NCI-H460 (cell line): ENCODE data around the gene TCTN3. TPM values are rescaled to one million over a fixed set of nuclear protein-coding genes. Genes with fewer than 3 reads are reported as not detected.
A peak's percentile ranks its signal among the peaks of the same experiment; 100 is the strongest.
"Not testable (repeated sequence)": the region's sequence is repeated elsewhere in the genome, so short reads cannot be mapped to it uniquely, and the experiment has no call there.

Experiments used
- DNase-seq: peaks from one replicate; pipeline ENCODE4 v3.0.0-alpha.2; 2016; ENCODE audit warnings: low read depth; ENCODE audit errors: extremely low read depth
- polyA plus RNA-seq: library from polyadenylated mRNA; depleted of rRNA; stranded (reverse); fragments of >200 nt; gene quantifications from 2 replicates; pipeline ENCODE4 v1.2.3, GENCODE V29; 2014; cell fraction: nucleus; rRNA removed
- total RNA-seq: library from RNA; depleted of rRNA; stranded (reverse); fragments of >200 nt; shearing (Covaris generic); gene quantifications from 2 replicates; pipeline ENCODE4 v1.2.3, GENCODE V29; 2014; rRNA removed

TCTN3 gene, protein sequence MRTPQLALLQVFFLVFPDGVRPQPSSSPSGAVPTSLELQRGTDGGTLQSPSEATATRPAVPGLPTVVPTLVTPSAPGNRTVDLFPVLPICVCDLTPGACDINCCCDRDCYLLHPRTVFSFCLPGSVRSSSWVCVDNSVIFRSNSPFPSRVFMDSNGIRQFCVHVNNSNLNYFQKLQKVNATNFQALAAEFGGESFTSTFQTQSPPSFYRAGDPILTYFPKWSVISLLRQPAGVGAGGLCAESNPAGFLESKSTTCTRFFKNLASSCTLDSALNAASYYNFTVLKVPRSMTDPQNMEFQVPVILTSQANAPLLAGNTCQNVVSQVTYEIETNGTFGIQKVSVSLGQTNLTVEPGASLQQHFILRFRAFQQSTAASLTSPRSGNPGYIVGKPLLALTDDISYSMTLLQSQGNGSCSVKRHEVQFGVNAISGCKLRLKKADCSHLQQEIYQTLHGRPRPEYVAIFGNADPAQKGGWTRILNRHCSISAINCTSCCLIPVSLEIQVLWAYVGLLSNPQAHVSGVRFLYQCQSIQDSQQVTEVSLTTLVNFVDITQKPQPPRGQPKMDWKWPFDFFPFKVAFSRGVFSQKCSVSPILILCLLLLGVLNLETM
- total RNA-seq = 48.2 and 55.1 TPM in 2 replicates
- 52.8 and 81.5 TPM in 2 replicates for polyA plus RNA-seq

DNA sequence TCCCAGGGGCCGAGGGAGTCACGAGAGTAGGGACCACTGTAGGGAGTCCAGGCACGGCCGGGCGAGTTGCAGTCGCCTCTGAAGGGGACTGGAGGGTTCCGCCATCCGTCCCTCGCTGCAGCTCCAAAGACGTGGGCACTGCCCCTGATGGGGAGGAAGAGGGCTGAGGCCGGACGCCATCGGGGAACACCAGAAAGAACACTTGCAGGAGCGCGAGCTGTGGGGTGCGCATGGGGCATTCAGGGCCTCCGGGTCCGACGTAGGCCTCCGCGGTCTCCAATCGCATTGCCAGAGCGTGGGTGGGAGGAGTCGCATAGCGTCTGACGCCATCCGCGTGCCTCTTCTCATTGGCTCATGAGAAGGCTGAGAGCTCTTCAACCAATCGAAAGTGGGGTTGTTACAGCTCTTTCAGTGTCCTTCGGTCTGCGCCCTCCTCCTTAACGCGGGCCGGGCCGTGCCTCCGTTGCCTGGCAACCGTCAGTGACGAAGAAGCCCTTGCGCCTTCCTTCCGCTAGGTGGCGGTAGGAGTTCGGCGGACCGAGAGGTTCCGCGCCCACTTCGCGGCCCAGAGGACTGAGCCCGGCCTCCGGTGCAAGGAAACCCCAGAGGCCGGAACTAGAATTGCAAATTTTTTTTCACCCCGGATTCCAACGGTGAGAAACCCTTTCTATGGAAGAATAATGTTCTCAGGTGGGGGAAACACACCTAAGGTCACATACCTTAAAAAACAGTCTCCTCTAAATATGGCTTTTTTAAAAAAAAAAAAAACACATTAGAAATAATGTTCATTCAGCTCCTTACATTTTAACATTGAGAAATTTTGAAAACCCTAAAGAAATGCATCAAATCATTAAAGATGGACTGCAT, at the start of gene TCTN3:
TCTN3 (minus strand) TSS at position 260 of the 867 bp plus-strand sequence; CDS start at position 232, 28 bp downstream.
- DNase-seq = peak; percentile 100

DNA sequence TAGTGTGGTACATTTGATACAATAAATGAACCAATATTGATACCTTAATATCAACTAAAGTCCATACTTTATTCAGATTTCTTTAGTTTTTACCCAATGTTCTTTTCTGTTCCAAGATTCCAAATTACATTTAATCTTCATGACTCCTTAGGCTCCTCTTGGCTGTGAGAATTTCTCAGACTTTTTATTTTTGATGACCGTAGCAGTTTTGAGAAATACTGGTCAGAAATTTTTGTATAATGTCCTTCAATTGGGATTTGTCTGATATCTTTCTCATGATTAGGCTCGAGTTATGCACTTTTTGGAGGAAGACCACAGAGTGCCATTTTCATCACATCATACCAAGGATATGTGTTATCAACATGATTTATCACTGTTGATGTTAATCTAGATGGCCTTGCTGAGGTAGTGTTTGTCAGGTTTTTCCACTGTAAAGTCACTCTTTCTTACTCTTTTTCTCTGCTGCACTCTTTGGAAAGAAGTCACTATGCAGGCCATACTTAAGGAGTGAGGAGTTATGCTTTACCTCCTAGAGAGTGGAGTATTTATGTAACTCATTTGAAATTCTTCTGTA, 49.3 kb upstream of the TCTN3 start:
- no peak for DNase-seq

DNA sequence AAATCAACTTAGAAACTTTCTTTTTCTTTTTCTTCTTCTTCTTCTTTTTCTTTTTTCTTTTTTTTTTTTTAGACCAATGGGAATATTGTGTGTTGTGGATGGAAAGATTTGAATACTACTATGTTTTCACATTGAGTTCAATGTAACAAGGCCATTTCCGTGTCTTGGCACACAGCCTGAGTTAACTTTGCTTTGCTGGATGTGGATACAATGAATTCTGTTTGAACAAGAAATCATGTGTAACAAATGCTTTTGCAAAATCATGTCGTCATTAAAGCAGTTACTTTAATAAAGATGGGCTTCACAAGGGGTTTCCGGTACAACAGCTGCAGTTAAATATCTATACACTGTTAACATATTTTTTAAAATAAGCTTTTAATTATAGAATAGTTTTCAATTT, 48.8 kb upstream of the TCTN3 start:
- DNase-seq = no peak

DNA sequence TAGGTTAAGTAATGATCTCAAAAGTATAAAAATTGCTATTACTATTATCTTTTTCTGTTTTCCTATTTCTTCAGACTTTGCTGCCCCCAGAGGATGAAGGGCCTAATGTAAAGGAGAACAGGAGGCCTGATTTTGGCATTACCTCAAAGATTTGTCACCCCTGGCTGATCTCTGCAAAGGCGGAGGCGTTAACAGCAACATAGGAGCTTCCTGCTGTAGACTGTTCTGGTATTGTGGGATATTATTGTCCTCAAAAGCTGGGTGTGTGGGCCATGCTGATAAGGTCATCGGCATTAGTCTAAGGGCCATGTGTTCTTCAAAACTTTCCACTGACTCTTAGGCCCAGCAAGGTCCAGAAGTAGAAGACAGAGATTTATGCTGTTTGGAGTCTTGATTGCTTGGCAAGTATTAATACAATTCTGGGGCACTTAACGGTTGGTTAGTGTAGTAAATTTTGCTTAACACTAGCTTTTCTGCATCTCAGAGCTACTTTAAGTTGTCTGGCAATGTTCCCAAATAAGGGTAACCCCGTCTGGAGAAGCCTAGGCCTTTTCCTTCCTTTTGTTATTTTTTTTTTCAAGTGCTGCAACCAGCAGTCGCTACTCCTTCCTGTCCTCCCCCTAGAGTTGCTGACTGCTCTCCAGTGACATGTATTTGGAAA, 48.2 kb upstream of the TCTN3 start:
- DNase-seq = no peak

DNA sequence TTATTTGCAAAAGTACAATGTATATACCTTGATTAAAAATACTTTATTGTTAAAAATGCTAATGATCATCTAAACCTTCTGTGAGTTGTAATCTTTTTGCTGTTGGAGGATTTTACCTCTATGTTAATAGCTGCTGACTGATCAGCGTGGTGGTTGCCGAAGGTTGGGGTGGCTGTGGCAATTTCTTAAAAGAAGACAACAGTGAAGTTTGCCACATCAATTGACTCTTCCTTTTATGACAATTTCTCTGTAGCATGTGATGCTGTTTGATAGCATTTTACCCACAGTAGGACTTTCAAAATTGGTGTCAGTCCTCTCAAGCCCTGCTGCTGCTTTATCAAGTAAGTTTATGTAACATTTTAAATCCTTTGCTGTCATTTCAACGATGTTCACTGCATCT, 45.3 kb upstream of the TCTN3 start:
- DNase-seq = no peak

DNA sequence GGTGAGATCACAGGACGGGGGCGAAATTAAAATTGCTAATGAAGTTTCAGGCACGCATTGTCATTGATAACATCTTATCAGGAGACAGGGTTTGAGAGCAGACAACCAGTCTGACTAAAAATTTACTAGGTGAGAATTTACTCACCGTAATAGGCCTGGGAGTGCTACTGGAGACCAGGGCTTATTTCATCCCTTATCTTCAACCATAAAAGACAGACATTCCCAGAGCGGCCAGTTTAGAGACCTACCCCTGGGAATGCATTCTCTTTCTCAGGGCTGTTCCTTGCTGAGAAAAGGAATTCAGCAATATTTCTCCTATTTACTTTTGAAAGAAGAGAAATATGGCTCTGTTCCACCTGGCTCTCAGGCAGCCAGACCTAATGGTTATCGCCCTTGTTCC, 39.2 kb upstream of the TCTN3 start:
- DNase-seq = not testable (repeated sequence)

DNA sequence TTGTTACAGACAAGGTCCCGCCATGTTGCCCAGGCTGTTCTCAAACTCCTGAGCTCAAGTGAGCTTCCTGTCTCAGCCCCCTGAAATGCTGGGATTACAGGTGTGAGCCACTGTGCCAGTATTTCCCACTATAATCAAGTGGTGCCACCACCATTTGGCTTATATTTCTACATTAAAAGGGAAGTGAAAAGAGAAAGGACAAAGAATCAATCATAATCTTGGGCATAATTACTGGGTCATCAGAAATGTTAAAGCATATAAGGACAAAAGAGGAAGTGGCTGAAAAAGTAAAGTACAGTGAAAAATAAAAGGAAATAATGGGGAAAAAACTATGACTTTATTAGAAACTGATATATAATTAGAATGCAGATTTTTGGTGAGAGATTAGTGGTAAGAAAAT, 36.5 kb upstream of the TCTN3 start:
- DNase-seq = no peak

DNA sequence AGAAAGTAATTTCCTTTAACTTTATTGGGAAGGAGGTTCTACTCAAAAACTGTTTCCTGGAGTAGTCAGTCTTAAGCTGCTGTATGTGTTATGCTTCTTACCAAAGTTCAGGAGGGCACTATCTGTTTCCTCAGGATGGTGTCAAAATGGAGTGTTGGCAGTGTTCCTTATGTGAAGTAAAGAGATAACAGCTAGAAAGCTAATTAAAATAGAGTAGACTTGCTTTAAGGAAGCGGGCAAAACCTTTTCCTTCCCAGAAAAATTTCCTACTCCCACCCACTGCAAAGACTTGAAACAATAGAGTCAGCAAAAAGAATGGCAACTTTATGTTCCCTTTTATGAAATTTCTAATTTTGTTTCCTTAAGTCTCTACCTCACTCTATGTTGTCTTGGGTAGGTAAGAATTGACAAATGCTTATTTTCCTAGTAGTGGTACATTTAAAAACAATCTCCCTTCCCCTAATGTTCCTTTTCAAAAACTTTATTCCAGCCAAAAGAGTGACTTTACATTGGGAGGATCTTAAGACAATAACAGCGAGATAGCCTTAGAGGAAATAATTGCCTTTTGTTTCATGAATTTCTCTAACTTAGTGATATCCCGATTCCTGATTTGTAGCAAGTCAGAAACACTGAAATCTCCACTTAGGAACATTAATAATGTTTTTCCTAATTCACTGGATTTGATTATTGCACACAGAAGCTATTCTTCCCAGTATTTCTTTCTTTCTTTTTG, 35.8 kb upstream of the TCTN3 start:
- DNase-seq = no peak

DNA sequence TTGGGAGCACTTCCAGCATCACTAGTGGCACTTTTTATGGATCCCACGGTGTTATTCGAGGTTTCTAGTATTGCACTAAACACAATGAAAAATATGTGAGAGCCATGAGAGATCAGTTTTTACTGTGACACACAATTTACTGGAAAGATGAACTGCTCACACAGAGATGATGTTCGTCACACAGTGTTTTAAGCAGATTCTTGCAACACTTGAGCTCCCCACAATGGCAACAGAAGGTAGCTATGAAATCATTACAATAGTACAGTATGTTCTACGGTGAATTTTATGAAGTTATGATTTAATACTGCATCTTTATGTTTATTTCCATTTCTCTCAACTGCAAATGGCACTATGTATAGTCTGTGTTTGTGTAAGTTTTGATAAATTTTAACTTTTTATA, 34.8 kb upstream of the TCTN3 start:
- peak; percentile 1 for DNase-seq

DNA sequence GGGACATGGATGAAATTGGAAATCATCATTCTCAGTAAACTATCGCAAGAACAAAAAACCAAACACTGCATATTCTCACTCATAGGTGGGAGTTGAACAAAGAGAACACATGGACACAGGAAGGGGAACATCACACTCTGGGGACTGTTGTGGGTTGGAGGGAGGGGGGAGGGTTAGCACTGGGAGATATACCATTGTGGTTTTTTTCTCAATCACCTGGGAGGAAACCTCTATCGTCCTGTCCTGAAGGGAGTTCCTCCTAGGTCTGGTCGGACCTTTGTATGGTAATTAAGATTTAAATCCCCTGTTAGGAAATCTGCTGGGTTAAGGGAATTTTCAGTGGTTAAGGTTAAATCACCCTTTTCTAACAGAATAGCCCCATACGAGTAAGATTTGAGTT, 28.8 kb upstream of the TCTN3 start:
- not testable (repeated sequence) for DNase-seq

DNA sequence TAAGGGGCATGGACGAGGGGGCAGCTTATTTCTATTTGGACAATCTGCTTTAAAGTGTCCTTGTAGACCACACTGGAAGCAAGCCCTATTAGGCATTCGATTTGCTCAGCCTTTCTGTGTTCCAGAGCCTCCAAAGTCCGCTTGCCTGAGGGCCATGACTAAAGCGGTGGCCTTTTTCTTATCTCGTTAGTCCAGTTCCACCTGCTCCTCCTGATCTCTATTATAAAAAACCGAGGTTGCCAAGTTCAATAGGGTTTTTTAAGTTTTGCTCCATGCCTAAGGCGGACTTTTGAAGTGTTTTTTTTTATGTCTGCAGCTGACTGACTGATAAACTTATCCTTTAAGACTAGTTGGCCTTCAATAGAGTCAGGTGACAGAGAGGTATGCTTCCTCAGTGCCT, 27.0 kb upstream of the TCTN3 start:
- not testable (repeated sequence) for DNase-seq

DNA sequence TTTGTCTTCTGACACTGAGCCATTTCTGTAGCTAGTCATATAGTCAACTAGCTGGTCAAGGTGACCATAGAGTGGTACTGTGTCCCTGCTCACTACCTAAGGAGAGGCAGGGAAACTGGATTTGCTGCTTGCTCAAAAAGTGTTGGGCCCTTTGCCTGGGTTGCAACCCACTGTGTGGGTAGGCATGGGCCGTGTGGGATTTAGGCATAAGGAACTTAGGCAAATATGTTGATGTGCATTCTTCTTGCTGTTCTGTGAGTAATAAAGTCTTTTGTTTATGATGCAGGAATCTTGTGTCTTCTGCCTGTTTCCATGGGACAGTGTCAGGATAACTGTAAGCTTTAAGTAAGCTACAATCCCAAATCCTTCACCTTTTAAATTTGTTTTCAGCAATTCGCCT, 23.1 kb upstream of the TCTN3 start:
- no peak for DNase-seq

DNA sequence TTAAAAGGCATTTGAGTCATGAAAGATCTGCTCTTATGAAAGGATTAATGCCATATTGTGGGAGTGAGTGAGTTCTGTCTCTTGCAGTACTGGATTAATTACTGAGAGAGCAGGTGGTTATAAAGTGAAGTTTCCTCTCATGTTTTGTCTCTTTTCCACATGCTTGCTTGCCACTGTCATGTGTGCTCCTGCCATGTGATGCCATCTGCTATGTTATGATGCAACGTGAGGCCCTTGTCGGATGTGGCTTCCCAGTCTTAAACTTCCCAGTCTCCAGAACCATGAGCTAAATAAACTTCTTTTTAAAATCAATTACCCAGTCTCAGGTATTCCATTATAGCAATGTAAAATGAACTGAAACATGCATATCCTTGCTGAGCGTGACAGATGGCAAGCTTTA, 22.7 kb upstream of the TCTN3 start:
- DNase-seq = no peak

DNA sequence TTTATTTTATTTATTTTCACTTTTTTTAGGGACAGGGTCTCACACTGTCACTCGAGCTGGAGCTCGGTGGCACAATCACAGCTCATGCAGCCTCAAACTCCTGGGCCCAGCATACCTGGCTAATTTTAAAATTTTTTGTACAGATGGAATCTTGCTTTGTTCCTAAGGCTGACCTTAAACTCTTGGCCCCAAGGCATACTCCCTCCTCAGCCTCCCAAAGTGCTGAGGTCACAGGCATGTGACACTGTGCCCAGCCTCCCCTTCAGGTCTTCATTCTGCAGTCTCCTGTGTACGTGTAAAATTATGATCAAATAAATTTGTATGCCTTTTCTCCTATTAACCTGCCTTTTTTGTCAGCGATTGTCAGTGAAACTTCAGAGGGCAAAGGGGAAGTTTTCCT, 17.8 kb upstream of the TCTN3 start:
- no peak for DNase-seq

DNA sequence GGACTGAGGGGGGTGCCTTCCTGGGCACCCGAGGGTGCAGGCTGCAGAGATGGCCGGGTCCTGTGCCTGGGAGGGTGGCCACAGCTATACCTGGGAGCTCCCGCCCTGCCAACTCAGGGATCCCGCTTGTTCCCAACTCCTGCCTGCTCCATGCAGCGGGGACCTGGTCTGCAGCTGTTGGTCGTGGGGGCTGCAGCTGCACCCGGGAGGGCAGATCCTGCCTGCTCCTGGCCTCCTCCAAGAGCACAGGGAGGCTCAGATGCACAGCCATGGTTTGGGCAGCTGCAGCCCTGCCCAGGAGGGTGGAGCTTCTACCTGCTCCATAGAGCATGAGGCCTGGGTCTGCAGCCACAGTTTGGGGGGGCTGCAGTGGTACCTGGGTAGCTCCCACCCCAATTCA, 13.3 kb upstream of the TCTN3 start:
- no peak for DNase-seq

DNA sequence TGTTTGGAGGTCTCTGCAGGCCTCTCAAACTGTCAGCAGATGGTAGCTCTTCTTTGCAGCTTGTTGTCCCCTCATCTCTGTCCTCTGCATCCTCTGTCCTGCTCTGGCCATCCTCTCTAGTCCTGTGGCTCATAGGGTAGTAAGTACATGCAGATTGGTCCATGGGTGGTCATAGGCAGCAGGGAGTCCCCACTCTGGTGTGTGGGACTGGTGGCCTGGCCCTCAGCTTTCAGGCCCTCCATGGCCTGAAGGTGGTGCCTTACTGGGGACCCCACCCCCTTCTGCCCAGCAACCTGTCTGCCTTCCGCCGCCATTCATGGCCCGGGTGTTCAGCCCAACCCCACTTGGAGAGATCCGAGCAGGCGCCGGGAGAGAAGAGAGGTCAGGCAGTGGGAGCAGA, 12.8 kb upstream of the TCTN3 start:
- no peak for DNase-seq

DNA sequence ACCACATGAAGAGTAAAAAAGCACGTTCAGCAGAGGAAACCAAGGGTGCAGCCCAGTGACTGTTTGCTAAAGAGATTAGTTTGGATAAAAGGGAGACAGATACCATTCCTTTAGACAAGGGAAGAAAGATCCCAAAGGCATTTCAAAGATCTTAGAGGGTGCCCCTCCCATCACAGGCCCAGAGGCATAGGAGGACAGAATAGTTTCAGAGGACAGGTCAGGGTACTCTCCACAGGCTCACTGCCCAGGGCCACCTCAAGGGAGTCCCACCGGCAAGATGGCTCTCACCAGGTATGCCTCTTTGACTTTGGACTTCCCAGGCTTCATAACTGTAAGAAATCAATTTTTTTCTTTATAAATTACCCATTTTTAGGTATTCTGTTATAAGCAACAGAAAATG, 4.7 kb upstream of the TCTN3 start:
- no peak for DNase-seq

DNA sequence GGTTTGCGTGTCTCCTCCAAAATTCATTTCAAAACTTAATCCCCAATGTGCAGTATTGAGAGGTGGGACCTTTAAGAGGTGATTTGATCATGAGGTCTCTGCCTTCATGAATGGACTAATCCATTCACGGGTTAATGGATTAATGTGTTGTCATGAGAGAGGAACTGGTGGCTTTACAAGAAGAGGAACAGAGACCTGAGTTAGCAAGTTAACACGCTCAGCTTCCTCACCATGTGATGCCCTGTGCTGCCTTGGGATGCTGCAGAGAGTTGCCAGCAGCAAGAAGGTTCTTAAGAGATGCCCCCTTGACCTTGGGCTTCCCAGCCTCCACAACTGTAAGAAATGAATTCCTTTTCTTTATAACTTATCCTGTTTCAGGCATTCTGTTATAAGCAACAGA, 3.7 kb upstream of the TCTN3 start:
- no peak for DNase-seq

DNA sequence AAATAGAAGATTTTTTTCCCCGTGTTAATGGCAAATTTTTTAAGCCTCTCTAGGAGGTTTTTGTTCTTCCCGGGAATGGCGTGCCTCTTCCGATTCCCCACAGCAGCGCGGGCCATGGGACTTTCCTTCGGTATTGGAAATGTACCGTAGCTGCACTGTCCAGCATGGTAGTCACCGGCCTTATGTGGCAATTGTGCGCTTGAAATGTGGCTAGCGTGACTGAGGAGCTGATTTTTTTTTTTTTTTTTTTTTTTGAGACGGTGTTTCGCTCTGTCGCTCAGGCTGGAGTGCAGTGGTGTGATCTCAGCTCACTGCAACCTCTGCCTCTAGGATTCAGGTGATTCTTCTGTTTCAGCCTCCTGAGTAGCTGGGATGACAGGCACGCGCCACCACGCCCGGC, 938 bp upstream of the TCTN3 start:
- no peak for DNase-seq
